Fibroblast of villous mesenchyme (primary cell): Measurements from ENCODE around the gene KCTD3. TPM values are rescaled to one million over a fixed set of nuclear protein-coding genes. Genes with fewer than 3 reads are reported as not detected.

Experiments
- DNase-seq: peaks from one replicate; pipeline ENCODE4 v3.0.0-alpha.2; 2010; ENCODE audit warnings: low read depth
- H3K4me3 ChIP-seq: 2 replicates; pipeline ENCODE4 v1.5.1; 2011; ENCODE audit warnings: low read depth, mild to moderate bottlenecking, low read length
- CTCF ChIP-seq: IDR thresholded peaks from 2 replicates; pipeline ENCODE4 v1.5.1; 2012; ENCODE audit warnings: low read depth, mild to moderate bottlenecking, low read length; ENCODE audit not compliant: insufficient read depth
- total RNA-seq: library from RNA; depleted of rRNA; stranded (reverse); fragments of >200 nt; gene quantifications from 2 replicates; pipeline ENCODE4 v1.2.3, GENCODE V29; 2012

Gene KCTD3
- total RNA-seq, 1 donor, result 60.9 TPM

GRCh38 chr1:215568299-215568692, 1.2 kb downstream of the KCTD3 start:
- DNase-seq, result peak; percentile 80
- H3K4me3 ChIP-seq, result peak overlapping the region; percentile 77
- TF ChIP-seq CTCF, result no peak

- no peak for TF ChIP-seq CTCF
- H3K4me3 ChIP-seq, result peak overlapping the region; percentile 77
- DNase-seq, result no peak
Measured at GRCh38 chr1:215569986-215570824, 3.1 kb downstream of the KCTD3 start.

- no peak for DNase-seq
- TF ChIP-seq CTCF, result no peak
Measured at GRCh38 chr1:215581896-215582295, 14.8 kb downstream of the KCTD3 start.

GRCh38 chr1:215583185-215583749, 16.2 kb downstream of the KCTD3 start:
- no peak overlapping the region for H3K4me3 ChIP-seq
- no peak for DNase-seq
- no peak for TF ChIP-seq CTCF

More at GRCh38 chr1:215581896-215582295, 14.8 kb downstream of the KCTD3 start:
- H3K4me3 ChIP-seq, result no peak overlapping the region

- no peak for DNase-seq
- TF ChIP-seq CTCF, result no peak
- no peak overlapping the region for H3K4me3 ChIP-seq
Measured at GRCh38 chr1:215584389-215584788, 17.3 kb downstream of the KCTD3 start.

- H3K4me3 ChIP-seq, result no peak overlapping the region
- no peak for DNase-seq
- TF ChIP-seq CTCF, result no peak
Measured at GRCh38 chr1:215589650-215590435, 22.7 kb downstream of the KCTD3 start.
